ENCODE measurements around the gene TRIO. TPM values are rescaled to one million over a fixed set of nuclear protein-coding genes. Genes with fewer than 3 reads are reported as not detected.

TRIO gene
- total and polyA plus RNA-seq, 3 experiments from 2014 or later: 0.89 to 4.4 (median 4.2) TPM

DNA sequence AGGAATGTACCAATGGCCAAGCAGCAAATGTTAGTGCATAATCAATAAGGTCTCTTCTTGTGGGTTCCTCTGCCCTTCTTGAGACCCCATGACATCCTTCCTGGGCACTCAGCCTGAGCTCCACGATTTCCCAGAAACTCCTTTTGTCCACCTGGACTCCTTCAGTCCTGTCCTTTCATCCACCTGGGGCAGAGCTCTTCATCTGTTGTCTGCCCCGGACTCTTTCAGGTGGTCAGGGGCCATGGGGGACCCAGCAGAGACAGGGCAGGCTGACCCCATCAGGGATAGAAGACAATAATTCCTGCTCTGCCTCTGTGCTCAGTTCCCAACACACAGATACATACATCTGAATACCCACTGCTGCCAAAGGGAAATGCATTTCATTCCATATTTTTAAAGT lies 379.6 kb downstream of the TRIO start:
- Histone ChIP-seq H3K9me3 (ENCODE audit: low read length) (no peaks in the 10 kb centered on the region), H3K4me3 (ENCODE audit: low read length) (no peak overlapping the region), H3K36me3 (ENCODE audit: insufficient read depth, low read length) (no peaks in the 10 kb centered on the region), H3K27me3 (ENCODE audit: insufficient read depth, low read length, poor library complexity, severe bottlenecking) (peaks cover 5% of the 10 kb centered on the region), H3K4me1 (ENCODE audit: insufficient read depth, low read length) (no peaks in the 10 kb centered on the region), H3K27ac (ENCODE audit: low read depth, low read length) (no peak overlapping the region)
- ChIA-PET POLR2A (no interaction called here), CTCF (no interaction called here)
- Mint-ChIP-seq H3K4me3 (no peak overlapping the region), H3K27me3 (peaks cover 9 to 13% of the 10 kb centered on the region in 2 donors), H3K27ac (no peak overlapping the region), H3K4me1 (no peaks in the 10 kb centered on the region), H3K9me3 (peaks cover 0 to 5% (median 0%) of the 10 kb centered on the region in 5 donors), H3K36me3 (no peaks in the 10 kb centered on the region)
- DNase-seq: no peak

DNA sequence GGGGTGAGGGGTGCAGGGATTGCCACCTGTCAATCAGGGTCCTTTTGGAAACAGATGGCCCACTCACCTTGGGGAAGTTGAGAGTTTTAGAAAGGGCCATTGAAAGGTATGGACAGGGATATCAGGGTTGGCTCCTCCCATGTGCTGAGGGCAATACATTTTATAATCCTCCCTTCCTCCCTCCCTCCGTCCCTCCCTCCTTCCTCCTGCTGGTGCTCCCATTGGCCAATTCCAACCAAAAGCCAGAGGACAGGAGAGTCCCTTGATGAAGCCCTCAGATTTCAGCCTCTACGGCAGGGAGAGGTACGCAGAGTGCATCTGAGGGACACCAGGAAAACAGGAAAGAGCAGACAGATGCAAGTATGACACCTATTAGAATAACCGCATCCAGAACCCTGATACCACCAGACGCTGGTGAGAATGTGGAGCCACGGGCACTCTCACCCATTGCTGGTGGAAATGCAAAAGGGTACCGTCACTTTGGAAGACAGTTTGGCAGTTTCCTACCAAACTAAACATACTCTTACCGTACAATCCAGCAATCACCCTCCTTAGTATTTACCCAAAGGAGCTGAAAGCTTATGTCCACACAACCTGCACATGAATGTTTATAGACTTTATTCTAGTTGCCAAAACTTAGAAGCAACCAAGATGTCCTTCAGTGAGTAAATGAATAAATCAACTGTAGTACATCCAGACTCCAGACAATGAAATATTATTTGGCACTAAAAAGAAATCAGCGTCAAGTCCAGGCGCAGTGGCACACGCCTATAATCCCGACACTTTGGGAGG lies 380.3 kb downstream of the TRIO start:
- Histone ChIP-seq H3K4me1 (ENCODE audit: insufficient read depth, low read length) (no peaks in the 10 kb centered on the region), H3K27ac (ENCODE audit: low read depth, low read length) (no peak overlapping the region), H3K27me3 (ENCODE audit: insufficient read depth, low read length, poor library complexity, severe bottlenecking) (peaks cover 5% of the 10 kb centered on the region), H3K9me3 (ENCODE audit: low read length) (no peaks in the 10 kb centered on the region), H3K4me3 (ENCODE audit: low read length) (no peak overlapping the region), H3K36me3 (ENCODE audit: insufficient read depth, low read length) (no peaks in the 10 kb centered on the region)
- peaks cover 7 to 12% of the 10 kb centered on the region in 2 donors for H3K27me3 Mint-ChIP-seq
- H3K4me3 Mint-ChIP-seq: no peak overlapping the region
- CTCF ChIA-PET: no interaction called here
- DNase-seq: no peak
- POLR2A ChIA-PET: no interaction called here
- no peak overlapping the region for H3K27ac Mint-ChIP-seq
- H3K4me1 Mint-ChIP-seq: no peaks in the 10 kb centered on the region
- no peaks in the 10 kb centered on the region for H3K36me3 Mint-ChIP-seq
- H3K9me3 Mint-ChIP-seq: peaks cover 0 to 4% (median 0%) of the 10 kb centered on the region in 5 donors

- H3K27ac Mint-ChIP-seq: no peak overlapping the region
- Histone ChIP-seq H3K36me3 (ENCODE audit: insufficient read depth, low read length) (no peaks in the 10 kb centered on the region), H3K27me3 (ENCODE audit: insufficient read depth, low read length, poor library complexity, severe bottlenecking) (no peaks in the 10 kb centered on the region), H3K27ac (ENCODE audit: low read depth, low read length) (no peak overlapping the region), H3K4me3 (ENCODE audit: low read length) (no peak overlapping the region), H3K9me3 (ENCODE audit: low read length) (no peaks in the 10 kb centered on the region), H3K4me1 (ENCODE audit: insufficient read depth, low read length) (no peaks in the 10 kb centered on the region)
- DNase-seq: no peak
- H3K4me3 Mint-ChIP-seq: no peak overlapping the region
- ChIA-PET CTCF (interaction anchor here (0.7 kb wide), 1 partner anchor 88 kb away, joined by 3 read pairs; no protein-coding TSS in a partner anchor), POLR2A (interaction anchor here (0.6 kb wide), 1 partner anchor 25 kb away, joined by 3 read pairs; no protein-coding TSS in a partner anchor)
- peaks cover 7 to 8% of the 10 kb centered on the region in 2 donors for H3K27me3 Mint-ChIP-seq
- no peaks in the 10 kb centered on the region for H3K36me3 Mint-ChIP-seq
- H3K9me3 Mint-ChIP-seq: no peaks in the 10 kb centered on the region
- no peaks in the 10 kb centered on the region for H3K4me1 Mint-ChIP-seq
Measured at GRCh38 chr5:14525397-14525796, 382.3 kb downstream of the TRIO start.

DNA sequence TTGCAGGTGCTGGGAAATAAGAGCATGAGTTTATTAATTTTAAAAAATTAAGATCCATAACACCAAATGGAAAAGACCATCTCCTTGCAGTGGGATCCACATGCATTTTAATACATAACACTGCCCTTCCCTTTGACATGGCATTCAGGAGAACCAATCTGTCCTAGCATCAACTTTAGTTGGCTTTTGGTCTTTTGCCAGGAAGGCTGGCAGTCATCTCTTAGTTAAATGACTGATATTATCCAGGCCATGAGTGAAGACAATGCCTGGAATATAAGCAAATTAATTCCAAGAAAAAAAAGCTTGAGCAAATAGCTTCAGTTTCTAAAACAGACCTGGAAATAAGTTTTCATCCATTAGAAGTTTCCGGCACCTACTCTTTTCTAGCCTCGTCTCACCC lies 383.4 kb downstream of the TRIO start:
- POLR2A ChIA-PET: no interaction called here
- H3K4me1 Mint-ChIP-seq: no peaks in the 10 kb centered on the region
- no peaks in the 10 kb centered on the region for H3K36me3 Mint-ChIP-seq
- no peaks in the 10 kb centered on the region for H3K36me3 ChIP-seq (ENCODE audit: insufficient read depth, low read length)
- CTCF ChIA-PET: no interaction called here
- H3K27ac ChIP-seq (ENCODE audit: low read depth, low read length): no peak overlapping the region
- H3K9me3 ChIP-seq (ENCODE audit: low read length): no peaks in the 10 kb centered on the region
- H3K27ac Mint-ChIP-seq: no peak overlapping the region
- peaks cover 4 to 7% of the 10 kb centered on the region in 2 donors for H3K27me3 Mint-ChIP-seq
- H3K4me3 Mint-ChIP-seq: no peak overlapping the region
- no peaks in the 10 kb centered on the region for H3K9me3 Mint-ChIP-seq
- no peak overlapping the region for H3K4me3 ChIP-seq (ENCODE audit: low read length)
- DNase-seq: no peak
- H3K27me3 ChIP-seq (ENCODE audit: insufficient read depth, low read length, poor library complexity, severe bottlenecking): no peaks in the 10 kb centered on the region
- H3K4me1 ChIP-seq (ENCODE audit: insufficient read depth, low read length): no peaks in the 10 kb centered on the region

DNA sequence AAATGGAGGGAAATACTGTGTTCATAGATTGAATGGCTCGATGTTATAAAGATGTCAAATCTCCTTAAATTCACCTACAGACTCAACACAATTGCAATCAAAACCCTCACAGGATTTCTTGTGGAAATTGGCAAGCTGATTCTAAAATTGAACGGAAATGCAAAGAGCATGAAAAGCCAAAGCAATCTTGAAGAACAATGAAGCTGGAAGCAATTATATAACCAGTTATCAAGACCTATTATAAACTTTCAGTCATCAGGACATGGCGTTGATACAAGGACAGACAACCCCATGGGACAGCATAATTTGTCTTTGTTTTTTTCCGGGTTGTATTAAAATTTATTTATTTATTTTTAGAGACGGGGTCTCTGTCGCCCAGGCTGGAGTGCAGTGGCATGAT lies 385.0 kb downstream of the TRIO start:
- Mint-ChIP-seq H3K27ac (no peak overlapping the region), H3K36me3 (no peaks in the 10 kb centered on the region), H3K9me3 (no peaks in the 10 kb centered on the region), H3K4me3 (no peak overlapping the region), H3K27me3 (peaks cover 0 to 4% of the 10 kb centered on the region in 2 donors), H3K4me1 (no peaks in the 10 kb centered on the region)
- Histone ChIP-seq H3K4me3 (ENCODE audit: low read length) (no peak overlapping the region), H3K36me3 (ENCODE audit: insufficient read depth, low read length) (no peaks in the 10 kb centered on the region), H3K4me1 (ENCODE audit: insufficient read depth, low read length) (no peaks in the 10 kb centered on the region), H3K9me3 (ENCODE audit: low read length) (no peaks in the 10 kb centered on the region), H3K27ac (ENCODE audit: low read depth, low read length) (no peak overlapping the region), H3K27me3 (ENCODE audit: insufficient read depth, low read length, poor library complexity, severe bottlenecking) (no peaks in the 10 kb centered on the region)
- no peak for DNase-seq
- ChIA-PET POLR2A (no interaction called here), CTCF (no interaction called here)

- Mint-ChIP-seq H3K9me3 (no peaks in the 10 kb centered on the region), H3K4me3 (no peak overlapping the region), H3K36me3 (no peaks in the 10 kb centered on the region), H3K4me1 (no peaks in the 10 kb centered on the region), H3K27ac (no peak overlapping the region), H3K27me3 (peaks cover 0 to 4% of the 10 kb centered on the region in 2 donors)
- no peaks in the 10 kb centered on the region for H3K36me3 ChIP-seq (ENCODE audit: insufficient read depth, low read length)
- no peak for DNase-seq
- H3K27ac ChIP-seq (ENCODE audit: low read depth, low read length): no peak overlapping the region
- H3K27me3 ChIP-seq (ENCODE audit: insufficient read depth, low read length, poor library complexity, severe bottlenecking): no peaks in the 10 kb centered on the region
- CTCF ChIA-PET: no interaction called here
- no peaks in the 10 kb centered on the region for H3K9me3 ChIP-seq (ENCODE audit: low read length)
- no peak overlapping the region for H3K4me3 ChIP-seq (ENCODE audit: low read length)
- POLR2A ChIA-PET: no interaction called here
- no peaks in the 10 kb centered on the region for H3K4me1 ChIP-seq (ENCODE audit: insufficient read depth, low read length)
Measured at GRCh38 chr5:14528926-14529325, 385.8 kb downstream of the TRIO start.

DNA sequence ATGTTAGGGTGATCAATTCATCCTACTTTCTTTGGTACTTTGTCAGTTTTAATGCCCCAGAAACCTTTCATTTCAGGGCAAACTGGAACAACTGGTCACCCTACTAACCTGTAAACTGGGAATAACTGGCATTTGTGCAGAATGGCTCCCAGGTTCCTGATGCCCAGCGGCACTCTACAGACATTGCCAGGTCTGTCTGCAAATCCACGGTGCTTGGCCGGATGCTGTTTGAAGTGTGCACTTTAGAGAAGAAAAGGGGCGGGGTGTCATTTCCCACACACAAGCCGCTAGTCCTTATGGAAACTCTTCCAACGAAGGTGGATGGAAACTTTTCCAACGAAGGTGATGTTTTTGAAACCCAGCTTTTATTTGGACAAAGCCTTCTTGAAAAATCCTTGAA lies 388.5 kb downstream of the TRIO start:
- no peaks in the 10 kb centered on the region for H3K27me3 Mint-ChIP-seq

GRCh38 chr5:14532180-14532579 lies 389.0 kb downstream of the TRIO start:
- Mint-ChIP-seq H3K4me1 (no peaks in the 10 kb centered on the region), H3K27me3 (no peaks in the 10 kb centered on the region), H3K27ac (no peak overlapping the region), H3K4me3 (no peak overlapping the region), H3K9me3 (no peaks in the 10 kb centered on the region), H3K36me3 (no peaks in the 10 kb centered on the region)
- no peaks in the 10 kb centered on the region for H3K27me3 ChIP-seq (ENCODE audit: insufficient read depth, low read length, poor library complexity, severe bottlenecking)
- CTCF ChIA-PET: interaction anchor here (0.6 kb wide), 1 partner anchor 152 kb away, joined by 3 read pairs; no protein-coding TSS in a partner anchor
- H3K27ac ChIP-seq (ENCODE audit: low read depth, low read length): no peak overlapping the region
- no peaks in the 10 kb centered on the region for H3K9me3 ChIP-seq (ENCODE audit: low read length)
- POLR2A ChIA-PET: no interaction called here
- no peak for DNase-seq
- H3K36me3 ChIP-seq (ENCODE audit: insufficient read depth, low read length): no peaks in the 10 kb centered on the region
- no peaks in the 10 kb centered on the region for H3K4me1 ChIP-seq (ENCODE audit: insufficient read depth, low read length)
- no peak overlapping the region for H3K4me3 ChIP-seq (ENCODE audit: low read length)

More for the DNA sequence above, 388.5 kb downstream of the TRIO start:
- H3K36me3 ChIP-seq (ENCODE audit: insufficient read depth, low read length): no peaks in the 10 kb centered on the region
- no peaks in the 10 kb centered on the region for H3K27me3 ChIP-seq (ENCODE audit: insufficient read depth, low read length, poor library complexity, severe bottlenecking)
- H3K4me1 Mint-ChIP-seq: no peaks in the 10 kb centered on the region
- H3K9me3 ChIP-seq (ENCODE audit: low read length): no peaks in the 10 kb centered on the region
- no peak overlapping the region for H3K27ac Mint-ChIP-seq
- ChIA-PET CTCF (interaction anchor here (0.6 kb wide), 1 partner anchor 152 kb away, joined by 3 read pairs; no protein-coding TSS in a partner anchor), POLR2A (no interaction called here)
- H3K4me3 ChIP-seq (ENCODE audit: low read length): no peak overlapping the region
- DNase-seq: no peak
- no peaks in the 10 kb centered on the region for H3K36me3 Mint-ChIP-seq
- H3K4me1 ChIP-seq (ENCODE audit: insufficient read depth, low read length): no peaks in the 10 kb centered on the region
- no peaks in the 10 kb centered on the region for H3K9me3 Mint-ChIP-seq
- H3K27ac ChIP-seq (ENCODE audit: low read depth, low read length): no peak overlapping the region
- no peak overlapping the region for H3K4me3 Mint-ChIP-seq

All from CD8-positive, alpha-beta memory T cell (primary cell).